IPS-15b (cell line): ENCODE data around the gene ERLIN1.

ENCODE experiments used
- H3K27me3 ChIP-seq: one replicate; pipeline ENCODE4 v1.6.1; 2013; ENCODE audit warnings: low read length; ENCODE audit not compliant: control insufficient read depth, insufficient read depth
- H3K36me3 ChIP-seq: one replicate; pipeline ENCODE4 v1.6.1; 2013; ENCODE audit warnings: low read length; ENCODE audit not compliant: control insufficient read depth, insufficient read depth
- H3K4me1 ChIP-seq: one replicate; pipeline ENCODE4 v1.6.1; 2013; ENCODE audit warnings: mild to moderate bottlenecking, low read length; ENCODE audit not compliant: control insufficient read depth, insufficient read depth
- H3K4me3 ChIP-seq: one replicate; pipeline ENCODE4 v1.5.1; 2013; ENCODE audit warnings: low read depth, low read length
- H3K9ac ChIP-seq: one replicate; pipeline ENCODE4 v1.6.1; 2013; ENCODE audit warnings: low read depth, mild to moderate bottlenecking, low read length
- H3K9me3 ChIP-seq: one replicate; pipeline ENCODE4 v1.6.1; 2013; ENCODE audit warnings: mild to moderate bottlenecking, low read length; ENCODE audit not compliant: control insufficient read depth, insufficient read depth

ERLIN1 gene

GRCh38 chr10:100185364-100186252 lies at the start of gene ERLIN1:
Gene ERLIN1 (minus strand): TSS chr10:100186029. CDS start chr10:100185626, 403 bp downstream.
- no peaks in the 10 kb centered on the region for H3K4me1 ChIP-seq
- H3K9me3 ChIP-seq, result no peaks in the 10 kb centered on the region
- peak within 1 kb of the TSS; percentile 95 for H3K9ac ChIP-seq
- H3K27me3 ChIP-seq, result no peaks in the 10 kb centered on the region
- no peaks in the 10 kb centered on the region for H3K36me3 ChIP-seq
- H3K4me3 ChIP-seq, result peak within 1 kb of the TSS; percentile 78

GRCh38 chr10:100232101-100232500 lies 46.3 kb upstream of the ERLIN1 start:
- Histone ChIP-seq H3K4me1 (no peaks in the 10 kb centered on the region), H3K9ac (no peak overlapping the region), H3K27me3 (no peaks in the 10 kb centered on the region), H3K4me3 (no peak overlapping the region), H3K36me3 (peaks cover 7% of the 10 kb centered on the region), H3K9me3 (no peaks in the 10 kb centered on the region)

GRCh38 chr10:100229819-100230422 lies 44.1 kb upstream of the ERLIN1 start:
- H3K27me3 ChIP-seq, result no peaks in the 10 kb centered on the region
- H3K9me3 ChIP-seq, result no peaks in the 10 kb centered on the region
- peak overlapping the region; percentile 80 for H3K9ac ChIP-seq
- no peaks in the 10 kb centered on the region for H3K4me1 ChIP-seq
- peak overlapping the region; percentile 96 for H3K4me3 ChIP-seq
- no peaks in the 10 kb centered on the region for H3K36me3 ChIP-seq

- H3K27me3 ChIP-seq, result no peaks in the 10 kb centered on the region
- H3K9ac ChIP-seq, result no peak overlapping the region
- no peak overlapping the region for H3K4me3 ChIP-seq
- peaks cover 11% of the 10 kb centered on the region for H3K36me3 ChIP-seq
- H3K4me1 ChIP-seq, result no peaks in the 10 kb centered on the region
- H3K9me3 ChIP-seq, result no peaks in the 10 kb centered on the region
Measured at GRCh38 chr10:100223879-100224278, 38.0 kb upstream of the ERLIN1 start.

GRCh38 chr10:100222529-100222928 lies 36.7 kb upstream of the ERLIN1 start:
- H3K4me3 ChIP-seq, result no peak overlapping the region
- no peak overlapping the region for H3K9ac ChIP-seq
- no peaks in the 10 kb centered on the region for H3K9me3 ChIP-seq
- H3K4me1 ChIP-seq, result no peaks in the 10 kb centered on the region
- peaks cover 11% of the 10 kb centered on the region for H3K36me3 ChIP-seq
- no peaks in the 10 kb centered on the region for H3K27me3 ChIP-seq

GRCh38 chr10:100216006-100216405 lies 30.2 kb upstream of the ERLIN1 start:
- Histone ChIP-seq H3K27me3 (no peaks in the 10 kb centered on the region), H3K36me3 (peaks cover 4% of the 10 kb centered on the region), H3K4me3 (no peak overlapping the region), H3K4me1 (no peaks in the 10 kb centered on the region), H3K9me3 (no peaks in the 10 kb centered on the region), H3K9ac (no peak overlapping the region)

GRCh38 chr10:100209303-100209702 lies 23.5 kb upstream of the ERLIN1 start:
- Histone ChIP-seq H3K4me3 (no peak overlapping the region), H3K27me3 (no peaks in the 10 kb centered on the region), H3K4me1 (no peaks in the 10 kb centered on the region), H3K36me3 (peaks cover 9% of the 10 kb centered on the region), H3K9ac (no peak overlapping the region), H3K9me3 (no peaks in the 10 kb centered on the region)

GRCh38 chr10:100208276-100208675 lies 22.4 kb upstream of the ERLIN1 start:
- Histone ChIP-seq H3K4me1 (no peaks in the 10 kb centered on the region), H3K9ac (no peak overlapping the region), H3K9me3 (no peaks in the 10 kb centered on the region), H3K4me3 (no peak overlapping the region), H3K27me3 (no peaks in the 10 kb centered on the region), H3K36me3 (peaks cover 12% of the 10 kb centered on the region)

GRCh38 chr10:100204370-100204769 lies 18.5 kb upstream of the ERLIN1 start:
- H3K4me1 ChIP-seq, result no peaks in the 10 kb centered on the region
- H3K27me3 ChIP-seq, result no peaks in the 10 kb centered on the region
- H3K4me3 ChIP-seq, result no peak overlapping the region
- no peaks in the 10 kb centered on the region for H3K9me3 ChIP-seq
- H3K36me3 ChIP-seq, result peaks cover 18% of the 10 kb centered on the region
- H3K9ac ChIP-seq, result no peak overlapping the region

- H3K4me1 ChIP-seq, result no peaks in the 10 kb centered on the region
- H3K36me3 ChIP-seq, result peaks cover 15% of the 10 kb centered on the region
- H3K4me3 ChIP-seq, result no peak overlapping the region
- no peak overlapping the region for H3K9ac ChIP-seq
- H3K9me3 ChIP-seq, result no peaks in the 10 kb centered on the region
- H3K27me3 ChIP-seq, result no peaks in the 10 kb centered on the region
Measured at GRCh38 chr10:100201549-100201948, 15.7 kb upstream of the ERLIN1 start.

- Histone ChIP-seq H3K9ac (no peak overlapping the region), H3K9me3 (no peaks in the 10 kb centered on the region), H3K4me3 (no peak overlapping the region), H3K36me3 (peaks cover 4% of the 10 kb centered on the region), H3K4me1 (no peaks in the 10 kb centered on the region), H3K27me3 (no peaks in the 10 kb centered on the region)
Measured at GRCh38 chr10:100194711-100195110, 8.9 kb upstream of the ERLIN1 start.

- Histone ChIP-seq H3K4me1 (no peaks in the 10 kb centered on the region), H3K27me3 (no peaks in the 10 kb centered on the region), H3K36me3 (peaks cover 4% of the 10 kb centered on the region), H3K9ac (no peak overlapping the region), H3K9me3 (no peaks in the 10 kb centered on the region), H3K4me3 (no peak overlapping the region)
Measured at GRCh38 chr10:100192350-100192749, 6.5 kb upstream of the ERLIN1 start.
